ENCODE data around the gene KRI1. TPM values are rescaled to one million over a fixed set of nuclear protein-coding genes. Genes with fewer than 3 reads are reported as not detected.

KRI1 gene
- total and polyA plus RNA-seq, 2 of the 8 experiments (the other 6 are each of a cell fraction or from before 2014, with no cell fraction given): 14.2 to 45.2 TPM

DNA sequence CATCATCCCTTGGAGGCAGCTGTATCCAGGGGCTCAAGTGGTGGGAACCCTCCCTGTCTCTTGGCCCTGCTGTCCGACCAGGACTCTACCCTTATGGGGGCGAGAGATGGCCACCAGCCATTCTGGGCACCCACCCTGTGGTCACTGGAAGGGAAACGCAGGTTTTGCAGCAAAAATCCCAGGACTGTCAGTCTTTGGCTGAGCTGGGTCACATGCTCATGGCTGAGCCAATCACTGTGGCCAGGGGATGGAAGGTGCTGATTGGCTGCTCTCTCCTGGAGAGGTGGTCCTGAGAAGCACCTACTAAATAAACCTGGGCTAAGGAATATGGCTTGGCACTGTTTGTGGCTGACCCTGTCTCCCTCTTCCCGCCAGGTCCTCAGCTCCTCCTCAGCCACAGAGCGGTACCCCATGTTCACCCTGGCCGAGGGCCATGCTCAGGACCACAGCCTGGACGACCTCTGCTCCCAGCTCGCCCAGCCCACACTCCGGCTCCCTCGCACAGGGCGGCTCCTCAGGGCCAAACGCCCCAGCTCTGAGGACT lies 13.2 kb downstream of the KRI1 start (continued):
- TF ChIP-seq TAF7 (optimal IDR thresholded peaks at IDR 0.05; ENCODE audit: borderline replicate concordance, low read depth, low read length): no peak
- no peak for TF ChIP-seq HDAC2 (IDR thresholded peaks at IDR 0.05; ENCODE audit: borderline replicate concordance in 1 of 2, low read depth in 2 of 2, low read length in 2 of 2)
- TF ChIP-seq FOSL1 (IDR thresholded peaks at IDR 0.05; ENCODE audit: insufficient read depth, low read depth, low read length): no peak
- no peak for TF ChIP-seq CBX8 (IDR thresholded peaks at IDR 0.05; ENCODE audit: borderline replicate concordance, low read depth, low read length)
- no peak for TF ChIP-seq JUND (IDR thresholded peaks at IDR 0.05; ENCODE audit: low read length)
- peak; percentile 63 for TF ChIP-seq CHD2 (IDR thresholded peaks at IDR 0.05; ENCODE audit: low read length)
